ENCODE data around the gene HPSE2. TPM values are rescaled to one million over a fixed set of nuclear protein-coding genes. Genes with fewer than 3 reads are reported as not detected.

Gene HPSE2
- total RNA-seq, 1 donor from 2014 or later, result not detected

DNA sequence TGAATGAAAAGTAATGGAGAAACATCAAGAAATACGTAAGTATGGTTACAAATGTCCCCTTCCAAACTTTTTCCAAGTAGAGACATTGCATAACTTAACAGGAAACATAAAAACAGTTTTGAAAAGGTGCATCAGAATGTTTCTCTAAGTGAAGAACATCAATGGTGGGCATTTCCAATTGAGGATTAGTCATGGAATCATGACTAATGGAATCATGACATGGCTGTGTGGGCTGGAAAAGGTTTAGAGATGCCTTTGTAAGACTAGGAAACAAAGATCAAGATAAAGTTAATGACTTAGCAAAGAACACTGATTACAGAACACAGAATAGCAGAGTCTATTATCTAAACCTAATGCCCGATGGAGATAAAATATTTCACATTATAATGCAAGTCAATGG, 272.0 kb downstream of the HPSE2 start:
- no peak overlapping the region for H3K27ac Mint-ChIP-seq
- peaks cover 3% of the 10 kb centered on the region for H3K9me3 Mint-ChIP-seq
- H3K36me3 Mint-ChIP-seq (ENCODE audit: low read depth), result no peaks in the 10 kb centered on the region
- intact Hi-C loops (cut with micrococcal nuclease), result no loop called here
- H3K27me3 Mint-ChIP-seq (ENCODE audit: insufficient read depth), result no peaks in the 10 kb centered on the region
- no peak overlapping the region for H3K4me3 Mint-ChIP-seq
- no peaks in the 10 kb centered on the region for H3K4me1 Mint-ChIP-seq (ENCODE audit: low read depth)
- DNase-seq (ENCODE audit: low spot score), result no peak

DNA sequence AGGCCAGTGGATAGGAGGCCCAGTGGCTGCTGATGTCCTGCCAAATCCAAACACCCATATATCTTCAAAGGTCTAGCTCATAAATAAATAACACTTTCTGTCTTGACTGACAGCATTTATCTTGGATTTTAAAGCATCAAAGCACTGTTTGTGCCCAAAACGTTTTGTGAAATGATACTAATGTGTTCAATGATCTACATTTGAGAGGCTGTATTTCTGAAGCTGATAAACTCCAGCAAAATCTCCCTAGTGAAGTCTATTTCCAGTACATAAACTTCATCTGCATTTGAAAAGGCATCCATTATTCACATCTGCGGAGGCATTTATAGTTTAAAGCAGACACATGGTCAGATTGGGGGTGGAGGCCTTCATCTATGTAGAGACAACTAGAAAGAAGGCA, 276.3 kb downstream of the HPSE2 start:
- no peak for DNase-seq (ENCODE audit: low spot score)
- Mint-ChIP-seq H3K9me3 (no peaks in the 10 kb centered on the region), H3K27me3 (ENCODE audit: insufficient read depth) (no peaks in the 10 kb centered on the region), H3K27ac (no peak overlapping the region), H3K4me1 (ENCODE audit: low read depth) (no peaks in the 10 kb centered on the region), H3K4me3 (no peak overlapping the region), H3K36me3 (ENCODE audit: low read depth) (no peaks in the 10 kb centered on the region)
- intact Hi-C loops (cut with micrococcal nuclease), result no loop called here

DNA sequence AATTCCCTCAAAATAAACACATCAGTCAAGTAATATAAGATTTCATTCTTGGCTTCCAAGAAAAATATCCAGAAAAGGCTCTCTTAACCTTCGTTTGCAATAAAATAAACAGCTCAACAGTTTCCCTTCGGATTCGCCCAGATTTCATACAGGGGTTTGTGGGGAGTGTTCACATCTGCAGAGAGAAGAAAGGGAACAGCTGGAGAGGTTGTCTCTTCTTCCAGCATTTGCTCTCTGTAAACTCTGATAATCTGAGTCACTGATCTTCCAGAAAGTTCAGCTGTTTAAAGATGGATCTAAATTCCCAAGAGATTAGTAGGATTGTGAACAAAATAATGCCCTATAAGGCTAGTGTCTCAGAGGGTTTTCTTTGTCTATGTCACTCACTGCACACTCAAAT, 277.9 kb downstream of the HPSE2 start:
- Mint-ChIP-seq H3K4me1 (ENCODE audit: low read depth) (no peaks in the 10 kb centered on the region), H3K4me3 (no peak overlapping the region), H3K36me3 (ENCODE audit: low read depth) (no peaks in the 10 kb centered on the region), H3K9me3 (no peaks in the 10 kb centered on the region), H3K27ac (no peak overlapping the region), H3K27me3 (ENCODE audit: insufficient read depth) (no peaks in the 10 kb centered on the region)
- no peak for DNase-seq (ENCODE audit: low spot score)
- intact Hi-C loops (cut with micrococcal nuclease), result no loop called here

DNA sequence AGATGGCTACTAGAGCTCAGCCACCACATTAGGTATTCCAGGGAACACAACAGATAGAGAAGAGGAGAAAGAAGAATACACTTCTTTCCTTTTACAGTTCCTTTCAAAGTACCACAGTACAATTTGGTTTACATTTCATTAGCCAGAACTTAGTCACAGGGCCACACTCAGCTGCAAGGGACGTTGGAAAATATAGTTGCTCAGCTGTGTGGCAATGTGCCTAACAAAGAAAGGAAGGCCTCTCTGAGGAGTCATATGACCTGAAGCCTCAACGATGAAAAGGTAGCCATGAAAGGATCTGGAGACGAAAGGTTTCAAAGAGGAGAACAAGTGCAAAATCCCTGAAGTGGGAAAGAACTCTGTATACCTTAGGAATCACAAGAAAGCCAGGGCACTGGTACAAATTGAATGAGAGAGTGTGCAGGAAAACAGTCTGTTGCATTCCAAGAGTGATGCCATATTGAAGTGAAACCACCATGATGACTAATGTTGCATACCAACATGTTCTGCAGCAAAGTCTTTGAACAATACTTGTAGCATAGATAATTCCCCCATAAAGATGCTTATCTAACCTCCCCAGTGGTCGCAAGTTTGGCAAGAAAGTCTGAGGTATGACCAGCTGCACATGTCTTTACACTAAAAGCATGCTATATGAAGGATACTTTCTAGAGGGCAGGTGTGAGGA, 278.9 kb downstream of the HPSE2 start:
- DNase-seq (ENCODE audit: low spot score), result no peak
- H3K27ac Mint-ChIP-seq, result no peak overlapping the region
- no peak overlapping the region for H3K4me3 Mint-ChIP-seq
- no peaks in the 10 kb centered on the region for H3K27me3 Mint-ChIP-seq (ENCODE audit: insufficient read depth)
- no peaks in the 10 kb centered on the region for H3K4me1 Mint-ChIP-seq (ENCODE audit: low read depth)
- H3K9me3 Mint-ChIP-seq, result no peaks in the 10 kb centered on the region
- intact Hi-C loops (cut with micrococcal nuclease), result no loop called here
- H3K36me3 Mint-ChIP-seq (ENCODE audit: low read depth), result no peaks in the 10 kb centered on the region

DNA sequence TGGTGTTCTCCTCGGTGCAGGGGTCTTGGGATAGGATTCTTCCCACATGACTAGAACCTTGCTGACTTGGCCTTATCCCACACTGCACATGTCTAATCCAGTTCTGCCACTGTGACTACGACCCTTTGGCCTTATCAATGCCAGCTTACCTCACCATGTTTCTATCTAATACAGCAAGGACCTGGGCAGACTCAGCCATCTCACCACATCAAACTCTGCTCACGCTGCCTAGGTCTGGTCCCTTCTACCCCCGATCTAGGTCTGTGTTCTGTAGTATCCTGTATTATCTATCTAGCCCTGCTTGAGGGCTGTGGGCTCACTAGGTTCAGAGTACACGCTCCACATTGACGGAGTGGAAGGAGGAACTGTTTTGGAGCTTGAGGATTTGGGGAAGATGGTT, 282.4 kb downstream of the HPSE2 start:
- no peaks in the 10 kb centered on the region for H3K36me3 Mint-ChIP-seq (ENCODE audit: low read depth)
- no peaks in the 10 kb centered on the region for H3K4me1 Mint-ChIP-seq (ENCODE audit: low read depth)
- no peak for DNase-seq (ENCODE audit: low spot score)
- H3K4me3 Mint-ChIP-seq, result no peak overlapping the region
- intact Hi-C loops (cut with micrococcal nuclease), result no loop called here
- no peaks in the 10 kb centered on the region for H3K9me3 Mint-ChIP-seq
- no peaks in the 10 kb centered on the region for H3K27me3 Mint-ChIP-seq (ENCODE audit: insufficient read depth)
- no peak overlapping the region for H3K27ac Mint-ChIP-seq

DNA sequence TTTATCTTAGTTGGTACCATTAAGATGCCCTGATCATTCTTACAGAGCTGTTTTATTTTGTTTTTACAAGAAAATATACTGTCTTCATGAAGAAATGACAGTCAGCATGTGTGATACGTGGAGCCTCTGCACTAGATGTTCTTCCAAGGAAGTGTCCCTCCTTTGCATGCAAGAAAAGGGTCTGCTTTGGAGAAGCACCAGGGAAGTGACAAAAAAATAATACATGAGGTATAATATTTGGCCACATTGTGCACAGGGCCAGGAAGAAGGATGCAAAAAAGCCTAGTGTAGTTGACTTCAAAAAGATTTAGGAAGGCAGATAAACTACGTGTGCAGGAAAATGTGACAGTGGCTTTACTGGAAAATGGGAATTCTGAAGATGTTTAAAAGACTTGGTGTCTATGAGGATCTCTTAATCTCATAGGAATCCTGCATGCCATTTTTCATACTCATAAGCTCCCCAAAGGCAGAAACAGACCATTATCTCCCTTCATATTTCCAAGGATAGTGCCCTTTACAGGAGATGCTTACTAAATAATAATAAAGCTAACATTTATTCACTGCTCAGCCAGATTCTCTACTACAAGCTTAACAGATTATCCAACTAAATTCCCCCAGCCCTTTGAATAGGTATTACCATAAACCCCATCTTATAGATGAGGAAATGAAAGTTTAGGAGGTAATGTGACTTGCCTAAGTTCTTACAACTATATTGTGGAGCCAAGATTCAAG, 284.2 kb downstream of the HPSE2 start:
- no peak overlapping the region for H3K27ac Mint-ChIP-seq
- no peaks in the 10 kb centered on the region for H3K36me3 Mint-ChIP-seq (ENCODE audit: low read depth)
- intact Hi-C loops (cut with micrococcal nuclease), result no loop called here
- no peaks in the 10 kb centered on the region for H3K27me3 Mint-ChIP-seq (ENCODE audit: insufficient read depth)
- DNase-seq (ENCODE audit: low spot score), result no peak
- no peaks in the 10 kb centered on the region for H3K9me3 Mint-ChIP-seq
- H3K4me3 Mint-ChIP-seq, result no peak overlapping the region
- no peaks in the 10 kb centered on the region for H3K4me1 Mint-ChIP-seq (ENCODE audit: low read depth)

DNA sequence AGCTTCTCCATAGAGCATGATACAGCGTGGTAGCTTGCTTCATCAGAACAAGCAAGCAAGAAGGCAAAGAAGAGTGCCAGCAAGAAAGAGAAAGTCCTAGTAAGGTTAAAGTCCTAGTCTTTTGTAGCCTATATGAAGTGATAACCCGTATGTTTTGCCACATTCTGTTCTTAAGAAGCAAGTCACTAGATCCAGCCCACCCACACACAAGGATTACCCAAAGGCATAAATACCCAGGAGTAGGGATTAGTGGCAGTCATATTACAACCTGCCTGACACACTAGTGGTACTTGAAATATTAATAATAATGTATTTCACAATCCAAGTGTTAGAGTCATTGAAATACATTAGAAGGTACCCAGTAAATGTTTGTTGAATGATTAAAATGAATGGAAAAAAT, 285.5 kb downstream of the HPSE2 start:
- intact Hi-C loops (cut with micrococcal nuclease), result no loop called here
- H3K9me3 Mint-ChIP-seq, result no peaks in the 10 kb centered on the region
- DNase-seq (ENCODE audit: low spot score), result no peak

DNA sequence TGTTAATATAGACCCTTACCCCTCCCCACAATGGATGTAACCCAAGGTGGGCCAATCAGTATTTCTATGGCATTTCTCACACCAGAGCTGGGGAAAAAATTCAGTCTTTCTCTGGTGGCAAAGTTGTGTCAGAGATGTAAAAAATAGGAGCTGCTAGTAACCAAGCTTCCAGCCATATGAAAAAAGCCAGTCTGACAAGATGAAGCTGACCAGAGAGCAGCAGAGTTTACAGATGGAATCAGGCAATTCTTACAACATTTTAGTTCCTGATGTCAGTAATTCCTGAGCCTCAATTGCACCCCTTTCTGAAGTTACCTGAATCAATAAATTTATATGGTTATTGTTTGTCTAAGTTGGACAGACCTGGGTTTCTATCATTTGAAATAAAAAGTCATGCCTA, 286.3 kb downstream of the HPSE2 start:
- Mint-ChIP-seq H3K9me3 (no peaks in the 10 kb centered on the region), H3K4me1 (ENCODE audit: low read depth) (no peaks in the 10 kb centered on the region), H3K36me3 (ENCODE audit: low read depth) (no peaks in the 10 kb centered on the region), H3K4me3 (no peak overlapping the region), H3K27ac (no peak overlapping the region), H3K27me3 (ENCODE audit: insufficient read depth) (no peaks in the 10 kb centered on the region)
- no peak for DNase-seq (ENCODE audit: low spot score)
- intact Hi-C loops (cut with micrococcal nuclease), result no loop called here

More for the DNA sequence above, 285.5 kb downstream of the HPSE2 start:
- H3K36me3 Mint-ChIP-seq (ENCODE audit: low read depth), result no peaks in the 10 kb centered on the region
- no peaks in the 10 kb centered on the region for H3K4me1 Mint-ChIP-seq (ENCODE audit: low read depth)
- H3K27ac Mint-ChIP-seq, result no peak overlapping the region
- H3K27me3 Mint-ChIP-seq (ENCODE audit: insufficient read depth), result no peaks in the 10 kb centered on the region
- H3K4me3 Mint-ChIP-seq, result no peak overlapping the region

DNA sequence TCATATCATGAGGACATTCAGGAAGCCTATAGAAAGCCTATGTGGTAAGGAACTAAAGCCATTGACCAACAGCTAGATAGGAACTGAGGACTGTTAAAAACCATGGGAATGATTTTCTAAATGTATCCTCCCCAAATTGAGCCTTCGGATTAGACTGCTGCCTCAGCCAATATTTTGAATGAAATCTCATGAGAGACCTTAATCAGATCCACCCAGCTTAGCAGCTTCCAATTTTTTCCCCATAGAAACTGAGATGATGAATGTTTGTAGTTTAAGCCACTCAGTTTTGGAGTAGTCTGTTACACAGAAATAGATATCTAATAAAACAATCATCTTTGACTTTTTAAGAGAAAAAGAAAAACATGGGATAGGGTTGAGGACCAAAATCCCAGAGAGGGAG, 292.0 kb downstream of the HPSE2 start:
- intact Hi-C loops (cut with micrococcal nuclease), result no loop called here
- Mint-ChIP-seq H3K9me3 (no peaks in the 10 kb centered on the region), H3K4me1 (ENCODE audit: low read depth) (no peaks in the 10 kb centered on the region), H3K36me3 (ENCODE audit: low read depth) (no peaks in the 10 kb centered on the region), H3K4me3 (no peak overlapping the region), H3K27ac (no peak overlapping the region), H3K27me3 (ENCODE audit: insufficient read depth) (no peaks in the 10 kb centered on the region)
- DNase-seq (ENCODE audit: low spot score), result no peak

DNA sequence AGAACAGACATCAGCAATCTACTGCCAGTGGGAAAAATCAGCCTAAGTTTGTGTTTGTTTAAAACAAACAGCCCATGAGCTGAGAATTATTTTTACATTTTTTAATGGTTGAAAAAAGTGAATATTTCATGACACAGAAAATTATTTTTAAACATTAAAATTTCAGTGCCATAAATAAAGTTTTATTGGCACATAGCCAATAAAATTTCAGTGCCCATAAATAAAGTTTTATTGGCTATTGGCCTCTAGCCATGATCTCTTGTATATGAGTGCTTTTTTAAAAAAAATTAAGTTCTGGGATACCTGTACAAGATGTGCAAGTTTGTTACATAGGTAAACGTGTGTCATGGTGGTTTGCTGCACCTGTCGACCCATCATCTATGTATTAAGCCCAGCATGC, 305.9 kb downstream of the HPSE2 start:
- H3K27me3 Mint-ChIP-seq (ENCODE audit: insufficient read depth), result no peaks in the 10 kb centered on the region
- no peaks in the 10 kb centered on the region for H3K4me1 Mint-ChIP-seq (ENCODE audit: low read depth)
- H3K27ac Mint-ChIP-seq, result no peak overlapping the region
- peaks cover 9% of the 10 kb centered on the region for H3K9me3 Mint-ChIP-seq
- no peak for DNase-seq (ENCODE audit: low spot score)
- H3K36me3 Mint-ChIP-seq (ENCODE audit: low read depth), result no peaks in the 10 kb centered on the region
- intact Hi-C loops (cut with micrococcal nuclease), result no loop called here
- no peak overlapping the region for H3K4me3 Mint-ChIP-seq

DNA sequence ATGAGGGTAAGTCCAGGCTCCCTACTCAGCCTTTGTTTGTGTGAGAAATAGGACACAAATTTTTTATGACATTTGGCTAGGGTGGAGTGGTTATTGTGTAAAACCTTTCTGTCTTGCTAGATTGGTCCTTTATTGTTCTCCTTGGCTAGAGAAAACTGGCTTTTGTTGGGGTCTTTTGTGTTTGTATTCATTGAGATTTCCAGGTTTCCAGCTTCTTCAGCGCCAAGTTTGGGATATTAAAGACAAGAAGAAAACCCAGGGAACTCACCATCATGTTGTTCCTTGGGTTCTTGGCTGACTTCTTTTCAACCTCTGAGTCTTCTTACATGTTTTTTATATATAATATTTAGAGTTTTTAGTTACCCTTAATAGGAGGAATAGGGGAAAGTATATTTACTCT, 310.0 kb downstream of the HPSE2 start:
- intact Hi-C loops (cut with micrococcal nuclease), result no loop called here

DNA sequence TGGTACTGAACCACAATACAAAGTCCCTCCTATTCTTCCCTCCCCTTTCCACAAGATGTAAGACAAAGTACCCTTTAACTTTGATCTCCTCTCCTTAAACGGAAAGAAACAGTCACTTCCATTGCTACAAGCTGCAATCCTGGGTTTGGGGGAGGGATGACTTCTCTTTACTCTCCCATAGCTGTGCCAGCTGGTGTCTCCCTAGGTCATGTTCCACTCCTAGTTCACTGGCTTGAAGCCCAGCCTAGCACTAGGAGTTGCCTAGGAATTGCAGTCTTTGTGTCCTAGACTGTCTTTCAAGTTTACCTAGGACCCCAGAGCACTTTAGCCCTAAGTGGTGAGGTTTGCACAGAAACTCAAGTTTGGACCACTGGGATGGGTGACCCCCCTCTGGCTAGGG, 311.1 kb downstream of the HPSE2 start:
- Mint-ChIP-seq H3K4me1 (ENCODE audit: low read depth) (no peaks in the 10 kb centered on the region), H3K4me3 (no peak overlapping the region), H3K27me3 (ENCODE audit: insufficient read depth) (no peaks in the 10 kb centered on the region), H3K27ac (no peak overlapping the region), H3K9me3 (no peaks in the 10 kb centered on the region), H3K36me3 (ENCODE audit: low read depth) (no peaks in the 10 kb centered on the region)
- intact Hi-C loops (cut with micrococcal nuclease), result no loop called here
- DNase-seq (ENCODE audit: low spot score), result no peak

More for the DNA sequence above, 310.0 kb downstream of the HPSE2 start:
- Mint-ChIP-seq H3K9me3 (no peaks in the 10 kb centered on the region), H3K27me3 (ENCODE audit: insufficient read depth) (no peaks in the 10 kb centered on the region), H3K27ac (no peak overlapping the region), H3K4me3 (no peak overlapping the region), H3K4me1 (ENCODE audit: low read depth) (no peaks in the 10 kb centered on the region), H3K36me3 (ENCODE audit: low read depth) (no peaks in the 10 kb centered on the region)
- DNase-seq (ENCODE audit: low spot score), result no peak

DNA sequence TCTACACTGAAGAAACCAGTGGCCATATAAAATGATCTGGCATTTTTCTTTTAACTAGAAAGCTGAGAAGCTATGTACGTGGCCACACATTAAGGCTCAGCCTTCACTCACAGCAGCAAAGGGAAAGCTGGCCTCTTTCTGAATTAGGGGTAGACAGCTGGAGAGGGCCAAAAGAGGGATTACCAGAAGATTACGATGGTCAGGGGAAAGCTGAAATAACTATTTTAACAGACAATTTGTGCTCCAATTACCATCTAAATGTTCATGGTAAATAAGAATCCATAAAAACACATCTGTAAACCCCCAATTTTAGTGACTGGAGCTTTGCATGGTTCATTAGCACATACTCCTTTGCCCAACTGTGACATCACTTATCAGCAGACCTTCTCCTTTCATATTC, 314.3 kb downstream of the HPSE2 start:
- Mint-ChIP-seq H3K4me1 (ENCODE audit: low read depth) (no peaks in the 10 kb centered on the region), H3K36me3 (ENCODE audit: low read depth) (no peaks in the 10 kb centered on the region), H3K9me3 (no peaks in the 10 kb centered on the region), H3K27ac (no peak overlapping the region), H3K27me3 (ENCODE audit: insufficient read depth) (no peaks in the 10 kb centered on the region), H3K4me3 (no peak overlapping the region)
- intact Hi-C loops (cut with micrococcal nuclease), result no loop called here
- DNase-seq (ENCODE audit: low spot score), result no peak

Measured in activated T-helper 1 cell treated with anti-CD3 and anti-CD28 coated beads, Interleukin-12 subunit alpha, Interleukin-12 subunit beta, Interleukin-2, Interleukin-4 antibody, amounts not matched to agents 30 ng/mL and 10 ng/mL and 1 ng/mL, durations not matched to agents 14 hours and 24 hours and 36 hours (primary cell).